Prostate gland (tissue), 2 donors: ENCODE data around the gene MTA3. TPM values are rescaled to one million over a fixed set of nuclear protein-coding genes. Genes with fewer than 3 reads are reported as not detected.

Source experiments
- DNase-seq: peaks from one replicate; pipeline ENCODE4 v3.0.0-alpha.2; 2019; ENCODE audit warnings: low spot score
- H3K27ac ChIP-seq, 2 donors: fragments of 200-600 bp; sonication (generic); 2 replicates each; pipeline ENCODE4 v1.5.1; 2017 to 2019
- H3K27me3 ChIP-seq: fragments of 200-600 bp; sonication (generic); replicated peaks from 2 replicates; pipeline ENCODE4 v1.5.1; 2019; ENCODE audit not compliant: insufficient read depth
- H3K36me3 ChIP-seq, 2 donors: fragments of 200-600 bp; sonication (generic); 1 replicate in 1 of 2; 2 replicates in 1 of 2; pipeline versions ENCODE4 v1.5.1 to v1.8.1; 2017 to 2019
- H3K4me1 ChIP-seq: fragments of 200-600 bp; sonication (generic); replicated peaks from 2 replicates; pipeline ENCODE4 v1.5.1; 2019
- H3K4me3 ChIP-seq, 2 donors: fragments of 200-600 bp; sonication (generic); 2 replicates each; pipeline ENCODE4 v1.5.1; 2017 to 2019
- H3K9me3 ChIP-seq: fragments of 200-600 bp; sonication (generic); 2 replicates; pipeline ENCODE4 v1.5.1; 2017
- POLR2A ChIP-seq: fragments of 450-650 bp; IDR thresholded peaks from one replicate; pipeline ENCODE4 v1.6.1; 2016; ENCODE audit warnings: antibody characterized with exemption, mild to moderate bottlenecking
- POLR2AphosphoS5 ChIP-seq: sonication (generic); formaldehyde crosslinking; IDR thresholded peaks from one replicate; pipeline ENCODE4 v1.6.1; 2017; ENCODE audit warnings: antibody characterized with exemption
- WGBS: methylation state at CpG from one replicate; pipeline ENCODE4 v1.1.5; 2018; 5-methylcytosine and 5-hydroxymethylcytosine counted together
- intact Hi-C: fragments of 100-400 bp; cut with DNase I; formaldehyde crosslinking; loops from one replicate; pipeline ENCODE4 v1.14.2; 2022
- total RNA-seq, 2 donors: library from RNA; depleted of rRNA; stranded (reverse); fragments of >200 nt; gene quantifications; one replicate each; pipeline ENCODE4 v1.1.0, GENCODE V29; 2016
- TF ChIP-seq, protein P1 (sequence below), 4 experiments: fragments of 200-600 bp in 2 of 4; fragments of 450-650 bp in 2 of 4; sonication (generic) in 2 of 4; IDR thresholded peaks; 1 replicate in 3 of 4; 2 replicates in 1 of 4; pipeline ENCODE4 v1.5.1; 2016 to 2019; ENCODE audit warnings: antibody characterized with exemption in 4 of 4, mild to moderate bottlenecking in 2 of 4, moderate library complexity in 2 of 4

Gene MTA3
- total RNA-seq, 2 donors from 2014 or later, result 23.6 to 53.4 TPM

DNA sequence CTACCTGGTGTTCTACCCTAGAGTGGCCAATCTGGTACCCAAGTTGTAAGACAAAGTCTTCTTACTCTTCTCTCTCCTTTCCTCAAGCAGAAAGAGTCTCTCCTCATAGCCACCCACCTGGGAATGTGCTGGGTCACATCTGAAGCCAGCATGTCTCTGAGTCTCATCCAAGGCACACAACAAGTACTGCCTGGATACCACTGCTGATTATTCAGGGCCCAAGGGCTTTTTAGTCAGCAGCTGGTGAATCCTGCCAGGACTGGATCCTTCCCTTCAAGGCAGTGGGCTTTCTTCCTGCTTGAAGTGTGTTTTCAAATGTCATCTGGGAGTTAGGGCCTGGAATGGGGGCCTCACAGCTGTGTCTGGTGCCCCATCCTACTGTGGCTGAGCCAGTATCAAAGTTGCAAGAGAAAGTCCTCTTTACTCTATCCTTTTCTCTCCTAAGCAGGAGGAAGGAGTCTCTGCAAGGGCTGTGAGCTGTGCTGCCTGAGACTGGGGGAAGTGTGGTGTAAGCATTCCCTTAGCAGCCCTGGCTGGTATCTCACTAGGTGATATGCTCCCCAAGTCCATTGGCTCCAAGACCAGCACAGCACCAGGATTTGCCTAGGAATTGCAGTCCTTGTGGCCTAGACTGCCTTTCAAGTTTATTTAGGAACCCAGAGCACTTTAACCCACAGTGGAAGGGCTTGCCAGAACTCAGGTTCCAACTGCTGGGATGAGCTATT is 168.3 kb downstream of the MTA3 start:
- no peaks in the 10 kb centered on the region for H3K4me1 ChIP-seq
- no peaks in the 10 kb centered on the region for H3K27me3 ChIP-seq
- H3K4me3 ChIP-seq, result no peak overlapping the region
- H3K9me3 ChIP-seq, result no peaks in the 10 kb centered on the region
- no peak overlapping the region for H3K27ac ChIP-seq
- TF ChIP-seq POLR2A (no peak), POLR2AphosphoS5 (no peak)
- TF ChIP-seq, protein P1, sequence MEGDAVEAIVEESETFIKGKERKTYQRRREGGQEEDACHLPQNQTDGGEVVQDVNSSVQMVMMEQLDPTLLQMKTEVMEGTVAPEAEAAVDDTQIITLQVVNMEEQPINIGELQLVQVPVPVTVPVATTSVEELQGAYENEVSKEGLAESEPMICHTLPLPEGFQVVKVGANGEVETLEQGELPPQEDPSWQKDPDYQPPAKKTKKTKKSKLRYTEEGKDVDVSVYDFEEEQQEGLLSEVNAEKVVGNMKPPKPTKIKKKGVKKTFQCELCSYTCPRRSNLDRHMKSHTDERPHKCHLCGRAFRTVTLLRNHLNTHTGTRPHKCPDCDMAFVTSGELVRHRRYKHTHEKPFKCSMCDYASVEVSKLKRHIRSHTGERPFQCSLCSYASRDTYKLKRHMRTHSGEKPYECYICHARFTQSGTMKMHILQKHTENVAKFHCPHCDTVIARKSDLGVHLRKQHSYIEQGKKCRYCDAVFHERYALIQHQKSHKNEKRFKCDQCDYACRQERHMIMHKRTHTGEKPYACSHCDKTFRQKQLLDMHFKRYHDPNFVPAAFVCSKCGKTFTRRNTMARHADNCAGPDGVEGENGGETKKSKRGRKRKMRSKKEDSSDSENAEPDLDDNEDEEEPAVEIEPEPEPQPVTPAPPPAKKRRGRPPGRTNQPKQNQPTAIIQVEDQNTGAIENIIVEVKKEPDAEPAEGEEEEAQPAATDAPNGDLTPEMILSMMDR (IDR thresholded peaks at IDR 0.05), result no peak
- DNase-seq, result no peak
- intact Hi-C loops, result no loop called here
- H3K36me3 ChIP-seq, result no peaks in the 10 kb centered on the region

GRCh38 chr2:42741140-42741539 is 172.7 kb downstream of the MTA3 start:
- TF ChIP-seq, protein P1 (IDR thresholded peaks at IDR 0.05), result no peak
- TF ChIP-seq POLR2A (no peak), POLR2AphosphoS5 (no peak)
- no peak for DNase-seq
- Histone ChIP-seq H3K9me3 (no peaks in the 10 kb centered on the region), H3K4me3 (no peak overlapping the region), H3K27me3 (no peaks in the 10 kb centered on the region), H3K27ac (no peak overlapping the region), H3K36me3 (no peaks in the 10 kb centered on the region), H3K4me1 (no peaks in the 10 kb centered on the region)
- WGBS, result 89% methylated on average over 3 of the region's 3 CpGs
- intact Hi-C loops, result no loop called here

DNA sequence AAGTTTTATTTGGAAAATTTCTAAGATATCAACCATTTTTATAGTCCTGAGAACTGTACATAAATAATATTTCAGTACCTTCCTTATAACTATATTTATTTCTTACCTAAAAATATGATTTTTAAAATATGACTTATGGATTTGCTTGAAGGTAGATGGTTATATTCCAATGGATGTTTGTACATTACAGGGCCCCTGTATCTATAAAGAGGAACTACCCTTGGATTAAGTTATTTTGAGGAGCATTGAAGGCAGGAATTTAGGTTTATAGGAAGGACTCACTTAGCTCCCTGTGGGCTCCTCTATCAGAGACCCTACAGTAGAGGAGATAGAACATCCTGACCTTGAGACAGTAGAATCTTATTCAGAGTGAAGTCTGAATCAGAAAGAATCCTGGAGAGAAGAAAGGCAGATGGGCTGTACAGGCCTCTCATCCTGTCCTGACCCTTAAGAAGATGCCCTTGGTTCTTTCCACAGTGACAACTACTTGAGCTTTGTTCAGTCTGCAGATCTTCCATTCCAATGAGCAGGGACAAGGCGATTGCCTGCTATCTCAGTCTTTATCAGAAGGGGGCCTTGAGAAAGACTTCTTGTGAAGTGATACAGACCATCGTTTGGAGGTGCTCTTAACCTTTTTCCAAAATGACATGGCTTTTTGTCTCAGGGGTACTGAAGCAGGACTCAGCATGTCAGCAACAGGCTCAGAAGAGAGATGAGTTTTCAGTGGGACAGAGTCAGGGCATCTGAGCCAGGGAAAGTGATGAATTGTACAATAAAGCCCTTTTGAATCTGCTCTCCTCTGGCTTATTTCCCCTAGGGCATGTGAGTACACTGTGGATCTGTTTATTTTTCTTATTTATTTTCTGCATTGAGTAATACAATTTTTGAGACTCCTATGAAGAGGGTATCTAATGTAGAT is 174.6 kb downstream of the MTA3 start:
- WGBS, result 65% methylated on average over 2 of the region's 2 CpGs
- no peaks in the 10 kb centered on the region for H3K36me3 ChIP-seq
- no peak overlapping the region for H3K27ac ChIP-seq
- intact Hi-C loops, result no loop called here
- TF ChIP-seq, protein P1 (IDR thresholded peaks at IDR 0.05), result no peak
- no peak for TF ChIP-seq POLR2AphosphoS5
- no peak for TF ChIP-seq POLR2A
- DNase-seq, result no peak
- no peaks in the 10 kb centered on the region for H3K4me1 ChIP-seq
- no peaks in the 10 kb centered on the region for H3K9me3 ChIP-seq
- no peaks in the 10 kb centered on the region for H3K27me3 ChIP-seq
- no peak overlapping the region for H3K4me3 ChIP-seq

- no peaks in the 10 kb centered on the region for H3K4me1 ChIP-seq
- intact Hi-C loops, result no loop called here
- no peaks in the 10 kb centered on the region for H3K27me3 ChIP-seq
- no peaks in the 10 kb centered on the region for H3K9me3 ChIP-seq
- TF ChIP-seq, protein P1 (IDR thresholded peaks at IDR 0.05), result no peak
- TF ChIP-seq POLR2AphosphoS5, result no peak
- no peak for TF ChIP-seq POLR2A
- DNase-seq, result no peak
- no peaks in the 10 kb centered on the region for H3K36me3 ChIP-seq
- H3K27ac ChIP-seq, result no peak overlapping the region
- WGBS, result 86% methylated on average over 1 of the region's 1 CpG
- no peak overlapping the region for H3K4me3 ChIP-seq
Observed at GRCh38 chr2:42743659-42743990, 175.2 kb downstream of the MTA3 start.
